SK-N-SH (cell line): ENCODE results near the gene WDFY2.

Experiments used
- CTCF ChIP-seq: fragments of 200-600 bp; sonication (generic); IDR thresholded peaks from 2 replicates; pipeline ENCODE4 v1.6.1; 2017; ENCODE audit warnings: antibody characterized with exemption, mild to moderate bottlenecking, moderate library complexity
- EP300 ChIP-seq, 2 experiments: IDR thresholded peaks; 2 replicates each; pipeline versions ENCODE4 v1.4.0 to v1.6.1; 2012; ENCODE audit warnings: borderline replicate concordance in 1 of 2, low read depth in 1 of 2, low read length in 1 of 2
- EZH2phosphoT487 ChIP-seq: fragments of 200-600 bp; sonication (generic); IDR thresholded peaks from 2 replicates; pipeline ENCODE4 v1.6.1; 2017; ENCODE audit warnings: low read depth, mixed run types, mild to moderate bottlenecking, antibody characterized with exemption, moderate library complexity, borderline replicate concordance
- GATA2 ChIP-seq: sonication (generic); formaldehyde crosslinking; IDR thresholded peaks from 2 replicates; pipeline ENCODE4 v1.5.0; 2020; ENCODE audit warnings: mild to moderate bottlenecking, missing genetic modification reagents
- MAX ChIP-seq: IDR thresholded peaks from 2 replicates; pipeline ENCODE4 v1.4.0; 2012; ENCODE audit warnings: low read depth
- NFIC ChIP-seq: IDR thresholded peaks from 2 replicates; pipeline ENCODE4 v1.4.0; 2012; ENCODE audit warnings: borderline replicate concordance
- POLR2AphosphoS5 ChIP-seq: IDR thresholded peaks from 2 replicates; pipeline ENCODE4 v1.6.1; 2012; ENCODE audit warnings: low read depth, low read length
- RAD21 ChIP-seq: IDR thresholded peaks from 2 replicates; pipeline ENCODE4 v1.6.1; 2012; ENCODE audit warnings: mild to moderate bottlenecking, low read length
- REST ChIP-seq: IDR thresholded peaks from 2 replicates; pipeline ENCODE4 v1.6.1; 2012; ENCODE audit warnings: mild to moderate bottlenecking, low read depth, low read length, moderate library complexity
- RFX5 ChIP-seq: IDR thresholded peaks from 2 replicates; pipeline ENCODE4 v1.6.1; 2012; ENCODE audit warnings: mild to moderate bottlenecking, improper control_type of control experiment, low read length
- SIN3A ChIP-seq: IDR thresholded peaks from 2 replicates; pipeline ENCODE4 v1.6.1; 2012; ENCODE audit warnings: low read depth, mild to moderate bottlenecking, low read length, moderate library complexity, borderline replicate concordance
- SMC3 ChIP-seq: IDR thresholded peaks from 2 replicates; pipeline ENCODE4 v1.6.1; 2012; ENCODE audit warnings: low read depth, low read length, improper control_type of control experiment
- TAF1 ChIP-seq: IDR thresholded peaks from 2 replicates; pipeline ENCODE4 v1.6.1; 2012; ENCODE audit warnings: low read depth, mild to moderate bottlenecking, low read length, moderate library complexity, borderline replicate concordance
- USF1 ChIP-seq: IDR thresholded peaks from 2 replicates; pipeline ENCODE4 v1.4.0; 2012; ENCODE audit warnings: low read depth, borderline replicate concordance

GRCh38 chr13:51742611-51743010 is 158.3 kb downstream of the WDFY2 start:
- TF ChIP-seq POLR2AphosphoS5 = no peak
- TF ChIP-seq CTCF = no peak
- no peak for TF ChIP-seq EZH2phosphoT487
- TF ChIP-seq SIN3A = no peak
- no peak for TF ChIP-seq TAF1
- TF ChIP-seq NFIC = no peak
- TF ChIP-seq EP300 (IDR thresholded peaks at IDR 0.05; ENCODE audit: borderline replicate concordance in 1 of 2, low read depth in 1 of 2, low read length in 1 of 2) = no peak
- TF ChIP-seq RAD21 = no peak
- no peak for TF ChIP-seq MAX
- TF ChIP-seq RFX5 = no peak
- TF ChIP-seq GATA2 (CRISPR knock-in tag) = no peak
- TF ChIP-seq SMC3 = no peak
- no peak for TF ChIP-seq USF1
- TF ChIP-seq REST = no peak
